Pancreas (tissue), 10 donors: ENCODE data around the gene LATS2. TPM values are rescaled to one million over a fixed set of nuclear protein-coding genes. Genes with fewer than 3 reads are reported as not detected.

Experiments used
- ATAC-seq, 4 donors: fragments of 200-7000 bp; cut with Tn5 transposase; one replicate each; pipeline versions ENCODE4 v1.8.0 to v1.9.1; 2020; ENCODE audit warnings: mild to moderate bottlenecking in 4 of 4, moderate library complexity in 4 of 4
- DNase-seq, 6 donors: peaks; one replicate each; pipeline ENCODE4 v3.0.0-alpha.2; 2020
- FAIRE-seq: peaks from 2 replicates; lab custom pipeline; 2012; peaks lifted over from hg19 to GRCh38; lab: Jason Lieb, UNC
- H3K27ac ChIP-seq, 4 donors: fragments of 200-600 bp; sonication (generic); 1 replicate in 3 of 4; 2 replicates in 1 of 4; pipeline versions ENCODE4 v1.5.0 to v1.8.0; 2020
- H3K27me3 ChIP-seq, 4 donors: fragments of 200-600 bp; one replicate each; pipeline ENCODE4 v1.8.0; 2021
- H3K36me3 ChIP-seq, 3 donors: fragments of 200-600 bp; sonication (generic) in 1 of 3; one replicate each; pipeline versions ENCODE4 v1.5.0 to v1.8.0; 2020 to 2021
- H3K4me1 ChIP-seq, 3 donors: fragments of 200-600 bp; one replicate each; pipeline ENCODE4 v1.8.0; 2021
- H3K4me3 ChIP-seq, 4 donors: fragments of 200-600 bp; sonication (generic) in 2 of 4; one replicate each; pipeline versions ENCODE4 v1.5.0 to v1.8.0; 2020 to 2021
- H3K9me3 ChIP-seq, 4 donors: fragments of 200-600 bp; one replicate each; pipeline ENCODE4 v1.8.0; 2021
- WGBS, 2 donors: extraction: QIAGEN DNeasy Blood & Tissue Kit; methylation state at CpG; one replicate each; pipeline ENCODE4 v1.1.7; 2013; 5-methylcytosine and 5-hydroxymethylcytosine counted together
- intact Hi-C, 3 donors: fragments of 100-400 bp; cut with DNase I; formaldehyde crosslinking; loops; one replicate each; pipeline versions ENCODE4 v1.11.1 to v1.14.2; 2022
- polyA plus RNA-seq, 2 donors: library from polyadenylated mRNA; stranded (reverse); fragments of 200-250 nt; gene quantifications; one replicate each; pipeline ENCODE4 v1.2.3, GENCODE V29; 2013
- total RNA-seq, 6 donors: library from RNA; stranded (reverse); fragmentation: NEBNext Ultra II Directional in 4 of 6; extraction: Animal tissue kit (Norgen Biotek cat#: 25700) in 4 of 6; gene quantifications; one replicate each; pipeline versions ENCODE4 v1.2.1 to v1.2.4, GENCODE V29; 2021 to 2023
- TF ChIP-seq, protein P1 (sequence below), 4 donors: fragments of 200-600 bp; sonication (generic) in 3 of 4; IDR thresholded peaks; one replicate each; pipeline versions ENCODE4 v1.5.0 to v1.8.0; 2021; ENCODE audit warnings: antibody characterized with exemption in 4 of 4
- donor health status: healthy with polysubstance abuse.
- donor health status: DM: no; HTN: no; CAD: no; lungs with moderate emphysema.
- donor health status: DM: no; HTN: no; CAD: no.
- donor health status: control.
- donor health status: control.
- donor health status: Bipolar disorder and iron deficiency.
- donor health status: DM: yes; HTN: yes; CAD: no.
- donor health status: DM: no; HTN: no; CAD: no.
- donor health status: DM: no; HTN: no; CAD: no.
- donor health status: DM: yes; HTN: yes; CAD: no.

The LATS2 gene
- total and polyA plus RNA-seq, 8 donors = 3.8 to 12.5 (median 7.1) TPM

DNA sequence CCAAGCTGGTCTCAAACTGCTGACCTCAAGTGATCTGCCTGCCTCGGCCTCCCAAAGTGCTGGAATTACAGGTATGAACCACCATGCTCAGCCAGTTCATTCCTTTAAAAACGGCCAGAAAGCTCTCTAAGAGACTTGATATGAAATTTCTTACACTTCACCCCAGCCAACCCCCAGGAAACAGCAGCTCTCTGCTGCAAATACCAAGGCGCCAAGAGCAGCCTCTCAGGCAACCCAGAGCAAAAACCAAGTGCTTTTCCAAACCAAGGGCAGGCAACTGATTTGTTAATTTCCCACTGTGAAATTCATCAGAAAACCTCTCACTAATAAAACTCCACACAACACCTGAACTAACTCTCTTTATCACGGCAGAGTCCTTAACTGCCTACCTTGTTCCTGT lies 44.9 kb downstream of the LATS2 start:
- intact Hi-C loops = no loop called here
- peak overlapping the region in 2 of 4 donors; percentile 27 to 59 for H3K27ac ChIP-seq
- H3K27me3 ChIP-seq = no peaks in the 10 kb centered on the region
- WGBS, 2 donors = 66% methylated on average over 4 of the region's 4 CpGs
- no peak overlapping the region for H3K4me3 ChIP-seq
- ATAC-seq (no peak), FAIRE-seq (no peak), DNase-seq (peak in 1 of 6 donors; percentile 7)
- peaks cover 11 to 28% (median 26%) of the 10 kb centered on the region in 3 donors for H3K4me1 ChIP-seq
- TF ChIP-seq, protein P1, sequence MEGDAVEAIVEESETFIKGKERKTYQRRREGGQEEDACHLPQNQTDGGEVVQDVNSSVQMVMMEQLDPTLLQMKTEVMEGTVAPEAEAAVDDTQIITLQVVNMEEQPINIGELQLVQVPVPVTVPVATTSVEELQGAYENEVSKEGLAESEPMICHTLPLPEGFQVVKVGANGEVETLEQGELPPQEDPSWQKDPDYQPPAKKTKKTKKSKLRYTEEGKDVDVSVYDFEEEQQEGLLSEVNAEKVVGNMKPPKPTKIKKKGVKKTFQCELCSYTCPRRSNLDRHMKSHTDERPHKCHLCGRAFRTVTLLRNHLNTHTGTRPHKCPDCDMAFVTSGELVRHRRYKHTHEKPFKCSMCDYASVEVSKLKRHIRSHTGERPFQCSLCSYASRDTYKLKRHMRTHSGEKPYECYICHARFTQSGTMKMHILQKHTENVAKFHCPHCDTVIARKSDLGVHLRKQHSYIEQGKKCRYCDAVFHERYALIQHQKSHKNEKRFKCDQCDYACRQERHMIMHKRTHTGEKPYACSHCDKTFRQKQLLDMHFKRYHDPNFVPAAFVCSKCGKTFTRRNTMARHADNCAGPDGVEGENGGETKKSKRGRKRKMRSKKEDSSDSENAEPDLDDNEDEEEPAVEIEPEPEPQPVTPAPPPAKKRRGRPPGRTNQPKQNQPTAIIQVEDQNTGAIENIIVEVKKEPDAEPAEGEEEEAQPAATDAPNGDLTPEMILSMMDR (IDR thresholded peaks at IDR 0.05) = no peak
- no peaks in the 10 kb centered on the region for H3K36me3 ChIP-seq
- H3K9me3 ChIP-seq = no peaks in the 10 kb centered on the region

DNA sequence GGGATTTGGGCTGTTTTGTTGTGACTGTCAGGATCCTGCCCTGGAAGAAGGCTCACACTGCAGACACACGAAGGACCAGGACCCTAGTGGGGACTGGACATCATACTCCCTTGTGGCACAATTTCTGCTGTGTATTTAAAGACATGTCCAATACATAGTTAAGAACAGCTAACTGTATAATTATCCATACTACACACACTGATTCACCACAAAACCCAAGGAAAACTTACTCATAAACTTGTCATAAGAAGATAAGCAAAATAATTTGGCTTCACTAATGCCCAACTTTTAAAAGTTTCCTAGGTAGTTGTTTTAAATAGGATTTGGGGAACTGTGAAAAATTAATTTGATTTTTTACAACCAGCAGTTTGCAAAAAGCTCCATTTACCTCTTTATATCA lies 46.1 kb downstream of the LATS2 start:
- TF ChIP-seq, protein P1 (IDR thresholded peaks at IDR 0.05) = no peak
- WGBS, 2 donors = 86 to 91% methylated on average over 1 of the region's 1 CpG
- DNase-seq (peak in 1 of 6 donors; percentile 14), FAIRE-seq (no peak), ATAC-seq (no peak)
- no peak overlapping the region for H3K4me3 ChIP-seq
- H3K27me3 ChIP-seq = no peaks in the 10 kb centered on the region
- H3K36me3 ChIP-seq = no peaks in the 10 kb centered on the region
- peaks cover 11 to 28% (median 26%) of the 10 kb centered on the region in 3 donors for H3K4me1 ChIP-seq
- H3K27ac ChIP-seq = peak overlapping the region in 1 of 4 donors; percentile 30
- intact Hi-C loops = no loop called here
- H3K9me3 ChIP-seq = no peaks in the 10 kb centered on the region

DNA sequence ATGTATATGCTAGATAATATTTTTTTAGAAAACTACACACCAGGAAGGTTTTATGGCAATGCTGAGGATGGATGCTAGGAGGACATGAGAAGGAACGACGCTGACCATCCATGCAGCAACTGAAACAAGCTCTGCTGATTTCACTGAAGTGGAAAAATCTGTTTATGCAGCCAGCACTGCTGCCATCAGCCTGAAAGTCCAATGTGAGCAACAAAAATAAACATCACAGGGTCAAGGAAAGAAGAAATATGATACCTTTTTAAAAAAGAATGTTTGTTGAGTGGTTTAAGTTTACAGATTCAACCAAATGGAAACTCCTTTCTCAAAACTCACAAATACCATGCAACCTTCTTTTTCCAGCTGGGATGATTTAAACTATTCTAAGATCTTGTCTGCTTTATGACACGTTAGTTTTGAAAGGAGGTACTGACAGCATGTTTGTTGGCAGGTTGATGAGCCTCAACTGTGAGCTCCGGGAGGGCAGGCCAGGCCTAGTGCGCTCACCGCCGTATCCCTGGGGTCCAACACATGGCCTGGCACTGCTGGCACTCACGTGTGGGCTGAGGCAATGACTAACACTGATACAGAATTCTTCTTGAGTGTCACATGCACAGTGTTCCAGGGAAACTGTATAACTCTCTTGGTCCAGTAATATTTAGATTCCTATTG lies 46.8 kb downstream of the LATS2 start:
- WGBS, 2 donors = 29 to 32% methylated on average over 8 of the region's 8 CpGs
- peak in 2 of 6 donors; percentile 25 to 48 for DNase-seq
- no peak for FAIRE-seq
- H3K27ac ChIP-seq = peak overlapping the region in 3 of 4 donors; percentile 3 to 30 (median 26)
- peaks cover 11 to 28% (median 26%) of the 10 kb centered on the region in 3 donors for H3K4me1 ChIP-seq
- ATAC-seq = peak; percentile 52 to 69 (median 59)
- no peaks in the 10 kb centered on the region for H3K36me3 ChIP-seq
- intact Hi-C loops = no loop called here
- TF ChIP-seq, protein P1 (IDR thresholded peaks at IDR 0.05) = no peak
- no peaks in the 10 kb centered on the region for H3K27me3 ChIP-seq
- no peaks in the 10 kb centered on the region for H3K9me3 ChIP-seq
- no peak overlapping the region for H3K4me3 ChIP-seq

DNA sequence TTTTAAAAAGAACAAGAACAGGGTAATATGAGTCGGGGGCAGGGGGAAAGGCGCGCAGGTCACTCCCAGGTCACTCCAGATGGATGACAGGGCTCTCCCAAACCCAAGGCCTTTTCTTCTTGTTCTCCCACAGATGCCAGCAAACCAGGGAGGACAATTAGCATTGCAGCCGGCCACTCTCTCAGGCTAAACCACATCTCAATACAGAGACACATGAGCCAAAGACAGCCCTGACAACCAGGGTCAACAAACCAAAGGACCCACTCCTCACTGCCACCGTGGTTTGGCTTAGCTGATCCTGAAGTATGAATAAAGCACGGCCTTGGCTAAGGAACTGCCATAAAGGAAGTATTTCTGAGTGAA lies 47.3 kb downstream of the LATS2 start:
- no peaks in the 10 kb centered on the region for H3K27me3 ChIP-seq
- FAIRE-seq = no peak
- H3K9me3 ChIP-seq = no peaks in the 10 kb centered on the region
- no peak overlapping the region for H3K4me3 ChIP-seq
- 63 to 64% methylated on average over 6 of the region's 6 CpGs for WGBS, 2 donors
- no peaks in the 10 kb centered on the region for H3K36me3 ChIP-seq
- intact Hi-C loops = no loop called here
- DNase-seq = peak in 1 of 6 donors; percentile 32
- TF ChIP-seq, protein P1 (IDR thresholded peaks at IDR 0.05) = no peak
- peaks cover 11 to 28% (median 26%) of the 10 kb centered on the region in 3 donors for H3K4me1 ChIP-seq
- H3K27ac ChIP-seq = peak overlapping the region in 3 of 4 donors; percentile 1 to 26 (median 3)
- peak in 3 of 4 donors; percentile 10 to 18 (median 12) for ATAC-seq

DNA sequence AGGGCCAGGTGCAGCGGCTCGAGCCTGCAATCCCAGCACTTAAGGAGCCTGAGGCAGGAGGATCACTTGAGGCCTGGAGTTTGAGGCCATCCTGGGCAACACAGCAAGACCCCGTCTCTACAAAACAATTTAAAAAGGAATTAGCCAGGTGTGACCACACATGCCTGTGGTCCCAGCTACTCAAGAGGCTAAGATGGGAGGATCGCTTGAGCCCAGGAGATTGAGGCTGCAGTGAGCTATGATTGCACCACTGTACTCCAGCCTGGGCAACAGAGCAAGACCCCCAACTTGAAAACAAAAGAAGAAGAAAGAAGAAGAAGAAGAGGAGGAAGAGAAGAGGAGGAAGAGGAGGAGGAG lies 47.7 kb downstream of the LATS2 start:
- ATAC-seq (no peak), DNase-seq (peak in 1 of 6 donors; percentile 9), FAIRE-seq (no peak)
- Histone ChIP-seq H3K4me3 (no peak overlapping the region), H3K27ac (no peak overlapping the region), H3K9me3 (no peaks in the 10 kb centered on the region), H3K36me3 (no peaks in the 10 kb centered on the region), H3K4me1 (peaks cover 11 to 28% (median 26%) of the 10 kb centered on the region in 3 donors), H3K27me3 (no peaks in the 10 kb centered on the region)
- intact Hi-C loops = no loop called here
- 87 to 90% methylated on average over 4 of the region's 4 CpGs for WGBS, 2 donors
- TF ChIP-seq, protein P1 (IDR thresholded peaks at IDR 0.05) = no peak
